ENCODE results near the gene ARRDC1. TPM values are rescaled to one million over a fixed set of nuclear protein-coding genes. Genes with fewer than 3 reads are reported as not detected.

ARRDC1 gene
- polyA plus RNA-seq, 1 of the 3 experiments (the other 2 are of a cell fraction): 49.7 TPM

GRCh38 chr9:137658781-137659180, 53.3 kb downstream of the ARRDC1 start (continued):
- TF ChIP-seq USF1 (IDR thresholded peaks at IDR 0.05; ENCODE audit: borderline replicate concordance, low read depth) (no peak), RCOR1 (IDR thresholded peaks at IDR 0.05; ENCODE audit: low read length) (no peak), EP300 (IDR thresholded peaks at IDR 0.05; ENCODE audit: borderline replicate concordance in 1 of 2, low read depth in 1 of 2, low read length in 1 of 2) (no peak), YY1 (IDR thresholded peaks at IDR 0.05; ENCODE audit: low read depth) (no peak), SMC3 (IDR thresholded peaks at IDR 0.05; ENCODE audit: low read depth, low read length) (no peak)

GRCh38 chr9:137660144-137660543, 54.7 kb downstream of the ARRDC1 start:
- no peak overlapping the region for H3K27ac ChIP-seq (ENCODE audit: low read depth in 2 of 2, low read length in 1 of 2)
- H3K4me2 ChIP-seq: no peak overlapping the region
- H3K4me1 ChIP-seq (ENCODE audit: control insufficient read depth in 1 of 2, insufficient read depth in 2 of 2, low read depth in 1 of 2, low read length in 1 of 2): no peaks in the 10 kb centered on the region; a peak in 1 of 4 replicates
- no peaks in the 10 kb centered on the region for H3K27me3 ChIP-seq (ENCODE audit: insufficient read depth)
- ChIA-PET POLR2A (no interaction called here), CTCF (interaction anchor here (1.1 kb wide), 1 partner anchor 11 kb away, joined by 3 read pairs; no protein-coding TSS in a partner anchor)
- no peak for TF ChIP-seq SMC3 (IDR thresholded peaks at IDR 0.05; ENCODE audit: low read depth, low read length)
- TF ChIP-seq ELF1 (IDR thresholded peaks at IDR 0.05): no peak
- no peak for TF ChIP-seq SIN3A (IDR thresholded peaks at IDR 0.05; ENCODE audit: borderline replicate concordance, low read depth, low read length)
- TF ChIP-seq FOXM1 (IDR thresholded peaks at IDR 0.05; ENCODE audit: low read depth): no peak
- no peak for TF ChIP-seq JUND (IDR thresholded peaks at IDR 0.05)
- TF ChIP-seq MEF2A (IDR thresholded peaks at IDR 0.05; ENCODE audit: borderline replicate concordance, low read depth): no peak
- TF ChIP-seq CTCF (IDR thresholded peaks at IDR 0.05): no peak
- no peak for TF ChIP-seq USF1 (IDR thresholded peaks at IDR 0.05; ENCODE audit: borderline replicate concordance, low read depth)
- no peak for TF ChIP-seq ZBTB33 (IDR thresholded peaks at IDR 0.05; ENCODE audit: borderline replicate concordance, low read depth)
- TF ChIP-seq FOXJ3 (CRISPR knock-in tag; IDR thresholded peaks at IDR 0.05): no peak
- TF ChIP-seq IRF3 (IDR thresholded peaks at IDR 0.05; ENCODE audit: low read depth, low read length): no peak
- TF ChIP-seq POLR2AphosphoS5 (IDR thresholded peaks at IDR 0.05; ENCODE audit: low read depth, low read length): no peak
- TF ChIP-seq NFIC (IDR thresholded peaks at IDR 0.05; ENCODE audit: borderline replicate concordance): no peak
- TF ChIP-seq FOSL2 (IDR thresholded peaks at IDR 0.05; ENCODE audit: borderline replicate concordance, low read depth): no peak
- no peaks in the 10 kb centered on the region for H3K9me3 ChIP-seq
- H2AFZ ChIP-seq (ENCODE audit: low read depth): no peak overlapping the region
- H3F3A ChIP-seq (replicated peaks; ENCODE audit: insufficient read depth): peaks cover 11% of the 10 kb centered on the region
- WGBS (ENCODE audit: low lambda C conversion rate): 96% methylated on average over 4 of the region's 4 CpGs
- H3K4me3 ChIP-seq (ENCODE audit: low read depth in 2 of 2, low read length in 1 of 2): no peak overlapping the region
- no peak for DNase-seq
- no peaks in the 10 kb centered on the region for H3K9me2 ChIP-seq
- peaks cover 96% of the 10 kb centered on the region for H3K79me2 ChIP-seq (ENCODE audit: insufficient read depth)
- H3K9ac ChIP-seq: no peak overlapping the region
- no peaks in the 10 kb centered on the region for H3K36me3 ChIP-seq (replicated peaks in 1 of 2; ENCODE audit: control insufficient read depth in 1 of 2, insufficient read depth in 2 of 2, low read length in 1 of 2)
- H4K20me1 ChIP-seq (ENCODE audit: insufficient read depth): peaks cover 67% of the 10 kb centered on the region
